HTERT RPE-1 (cell line): Measurements from ENCODE around the gene TM9SF4.
"Not testable (repeated sequence)": the region's sequence is repeated elsewhere in the genome, so short reads cannot be mapped to it uniquely, and the experiment has no call there.

ENCODE experiments used
- in situ Hi-C: fragments of 300-500 bp; cut with MboI; formaldehyde crosslinking; loops from 4 replicates; pipeline ENCODE4 v1.14.3; 2020; ENCODE audit warnings: low sequenced_read_pairs

The TM9SF4 gene

DNA sequence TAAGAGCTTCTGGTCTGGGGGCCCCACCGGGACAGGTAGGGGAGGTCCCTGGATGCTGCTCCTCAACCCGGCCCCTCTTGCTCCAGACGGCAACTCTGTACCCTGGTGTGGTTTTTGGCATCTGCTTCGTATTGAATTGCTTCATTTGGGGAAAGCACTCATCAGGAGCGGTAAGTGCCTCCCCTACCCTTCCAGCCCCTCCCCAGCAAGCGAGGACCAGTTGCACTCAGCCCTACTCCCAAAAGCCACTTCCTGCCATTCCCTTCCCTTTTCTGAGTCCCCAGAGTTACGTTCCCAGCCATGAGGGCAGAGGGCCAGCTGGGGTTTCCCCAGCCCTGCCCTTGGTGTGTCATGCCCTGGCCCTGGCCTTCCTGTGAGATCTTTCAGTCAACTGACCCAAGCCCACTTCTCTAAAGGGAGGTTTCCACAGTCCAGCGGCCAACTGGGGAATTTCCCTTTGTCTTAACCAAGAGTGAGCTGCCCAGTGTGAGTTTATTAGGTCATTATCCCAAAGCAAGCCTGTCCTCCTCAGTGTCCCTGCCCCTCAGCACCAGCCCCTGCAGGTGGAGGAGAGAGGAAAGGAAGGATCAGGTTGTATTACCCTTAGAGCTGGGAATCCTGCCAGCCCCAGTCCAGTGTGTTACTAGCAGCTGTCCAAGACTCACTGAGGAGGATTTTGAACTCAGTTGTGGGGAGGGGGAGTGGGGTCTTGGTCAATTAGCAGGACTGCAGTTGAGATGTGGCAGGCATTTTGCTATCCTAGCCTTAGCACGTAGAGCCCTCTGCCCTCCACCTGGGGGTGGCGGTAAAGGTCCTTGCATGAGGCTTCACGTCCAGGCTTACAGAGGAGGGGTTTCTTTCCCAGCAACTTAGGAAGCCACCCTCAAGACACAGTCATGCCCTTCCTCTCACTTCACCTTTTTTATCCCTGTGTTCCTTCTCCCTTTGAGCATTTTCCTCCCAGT lies 45.8 kb downstream of the TM9SF4 start:
- in situ Hi-C loops = no loop called here

- in situ Hi-C loops = no loop called here
Observed at GRCh38 chr20:32157611-32158010, 48.1 kb downstream of the TM9SF4 start.

- in situ Hi-C loops = no loop called here
Observed at GRCh38 chr20:32158351-32158750, 48.8 kb downstream of the TM9SF4 start.

- in situ Hi-C loops = no loop called here
Observed at GRCh38 chr20:32158943-32159660, 49.6 kb downstream of the TM9SF4 start.

GRCh38 chr20:32159766-32160221 lies 50.3 kb downstream of the TM9SF4 start:
- in situ Hi-C loops = no loop called here

GRCh38 chr20:32160341-32160740 lies 50.8 kb downstream of the TM9SF4 start:
- in situ Hi-C loops = no loop called here

GRCh38 chr20:32162351-32162750 lies 52.8 kb downstream of the TM9SF4 start:
- in situ Hi-C loops = no loop called here

- in situ Hi-C loops = no loop called here
Observed at GRCh38 chr20:32163951-32164350, 54.4 kb downstream of the TM9SF4 start.

GRCh38 chr20:32164984-32165735 lies 55.6 kb downstream of the TM9SF4 start:
- in situ Hi-C loops = no loop called here

GRCh38 chr20:32165836-32166545 lies 56.5 kb downstream of the TM9SF4 start:
- in situ Hi-C loops = no loop called here

GRCh38 chr20:32167552-32167951 lies 58.0 kb downstream of the TM9SF4 start:
- in situ Hi-C loops = no loop called here

- in situ Hi-C loops = no loop called here
Observed at GRCh38 chr20:32168184-32168910, 58.8 kb downstream of the TM9SF4 start.

- in situ Hi-C loops = not testable (repeated sequence)
Observed at GRCh38 chr20:32177696-32178095, 68.2 kb downstream of the TM9SF4 start.

- in situ Hi-C loops = no loop called here
Observed at GRCh38 chr20:32179515-32179914, 70.0 kb downstream of the TM9SF4 start.

- in situ Hi-C loops = no loop called here
Observed at GRCh38 chr20:32179934-32180333, 70.4 kb downstream of the TM9SF4 start.

GRCh38 chr20:32181606-32182005 lies 72.1 kb downstream of the TM9SF4 start:
- in situ Hi-C loops = no loop called here

GRCh38 chr20:32183947-32184635 lies 74.6 kb downstream of the TM9SF4 start:
- in situ Hi-C loops = no loop called here

GRCh38 chr20:32184961-32185603 lies 75.6 kb downstream of the TM9SF4 start:
- in situ Hi-C loops = no loop called here

DNA sequence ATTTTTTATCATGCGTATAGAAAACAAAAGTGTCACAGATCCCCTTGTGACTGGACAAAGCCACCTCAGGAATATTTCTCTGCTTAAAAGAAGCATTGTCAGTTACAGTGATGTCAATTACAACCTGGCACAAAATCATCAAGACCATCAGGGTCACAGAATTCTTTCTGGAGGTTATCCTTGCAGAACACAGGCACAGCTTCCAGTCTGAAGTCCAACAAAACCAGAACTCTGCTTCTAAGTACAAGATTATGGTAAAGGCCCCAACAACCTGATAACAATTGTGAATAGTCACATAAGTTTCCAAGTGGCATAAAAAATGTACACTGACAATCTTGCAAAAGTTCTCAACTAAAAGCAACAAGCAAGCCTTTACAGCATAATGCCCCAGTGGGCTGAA lies 77.0 kb downstream of the TM9SF4 start:
- in situ Hi-C loops = no loop called here
